Stimulated activated naive CD4-positive, alpha-beta T cell treated with Interleukin-2 at 50 U/mL for 16 hours (primary cell): ENCODE results near the gene DYNC1H1.
A peak's percentile ranks its signal among the peaks of the same experiment; 100 is the strongest.
"Not testable (repeated sequence)": the region's sequence is repeated elsewhere in the genome, so short reads cannot be mapped to it uniquely, and the experiment has no call there.

Experiments
- DNase-seq: peaks from one replicate; lab custom pipeline; 2025; lab: John Stamatoyannopoulos, UW

Gene DYNC1H1

GRCh38 chr14:102064590-102064989 is 100.2 kb downstream of the DYNC1H1 start:
- not testable (repeated sequence) for DNase-seq

DNA sequence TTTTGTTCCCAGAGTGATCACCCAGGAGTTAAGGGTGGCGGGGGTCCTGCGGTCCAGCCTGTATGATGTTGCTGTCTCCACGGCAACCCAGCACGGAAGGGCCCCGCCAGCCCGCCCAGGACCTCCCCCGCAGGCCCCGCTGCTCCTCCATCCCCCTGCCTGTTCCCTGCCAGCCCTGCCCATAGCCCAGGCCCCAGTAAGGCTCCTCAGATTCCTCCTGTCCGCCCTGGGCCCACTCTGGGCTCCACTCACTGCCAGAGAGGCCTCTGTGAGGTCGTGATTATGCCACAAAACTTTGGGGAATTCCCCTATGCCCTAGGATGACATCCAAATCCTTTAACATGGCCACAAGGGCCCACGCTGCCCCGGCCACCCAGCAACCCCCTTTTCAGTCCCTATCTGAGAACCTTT is 101.7 kb downstream of the DYNC1H1 start:
- no peak for DNase-seq

- DNase-seq, result no peak
These were observed 107.1 kb downstream of the DYNC1H1 start for GRCh38 chr14:102071283-102071998.

GRCh38 chr14:102074415-102074964 is 110.1 kb downstream of the DYNC1H1 start:
- no peak for DNase-seq

- DNase-seq, result no peak
These were observed 110.8 kb downstream of the DYNC1H1 start for GRCh38 chr14:102075155-102075554.

- no peak for DNase-seq
These were observed 113.0 kb downstream of the DYNC1H1 start for GRCh38 chr14:102077382-102077709.

GRCh38 chr14:102078361-102078791 is 114.0 kb downstream of the DYNC1H1 start:
- DNase-seq, result not testable (repeated sequence)

- DNase-seq, result no peak
These were observed 114.7 kb downstream of the DYNC1H1 start for GRCh38 chr14:102078831-102079699.

GRCh38 chr14:102079700-102079979 is 115.3 kb downstream of the DYNC1H1 start:
- no peak for DNase-seq

- no peak for DNase-seq
These were observed 116.1 kb downstream of the DYNC1H1 start for GRCh38 chr14:102080183-102081080.

- no peak for DNase-seq
These were observed 117.1 kb downstream of the DYNC1H1 start for GRCh38 chr14:102081231-102082080.

GRCh38 chr14:102084522-102084921 is 120.1 kb downstream of the DYNC1H1 start:
- not testable (repeated sequence) for DNase-seq

GRCh38 chr14:102084931-102085330 is 120.6 kb downstream of the DYNC1H1 start:
- no peak for DNase-seq

DNA sequence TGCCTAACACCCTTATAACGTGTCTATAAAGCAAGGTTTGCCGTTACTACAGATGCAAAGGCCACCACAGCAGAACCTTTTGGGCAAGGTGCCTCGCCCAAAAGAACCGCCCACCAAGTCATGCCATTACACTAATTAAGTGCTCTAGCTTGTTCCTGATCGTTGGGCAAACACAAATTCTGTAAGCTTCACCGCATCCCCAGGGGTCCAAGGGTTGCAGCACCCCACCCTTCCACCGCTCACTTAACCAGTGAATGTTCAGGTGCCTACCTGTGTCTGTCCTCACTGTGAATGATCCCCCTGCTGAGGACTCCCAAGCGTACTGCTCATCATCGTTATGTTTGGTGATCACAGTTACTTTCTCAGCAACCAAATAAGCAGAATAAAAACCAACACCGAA is 121.1 kb downstream of the DYNC1H1 start:
- DNase-seq, result no peak

DNA sequence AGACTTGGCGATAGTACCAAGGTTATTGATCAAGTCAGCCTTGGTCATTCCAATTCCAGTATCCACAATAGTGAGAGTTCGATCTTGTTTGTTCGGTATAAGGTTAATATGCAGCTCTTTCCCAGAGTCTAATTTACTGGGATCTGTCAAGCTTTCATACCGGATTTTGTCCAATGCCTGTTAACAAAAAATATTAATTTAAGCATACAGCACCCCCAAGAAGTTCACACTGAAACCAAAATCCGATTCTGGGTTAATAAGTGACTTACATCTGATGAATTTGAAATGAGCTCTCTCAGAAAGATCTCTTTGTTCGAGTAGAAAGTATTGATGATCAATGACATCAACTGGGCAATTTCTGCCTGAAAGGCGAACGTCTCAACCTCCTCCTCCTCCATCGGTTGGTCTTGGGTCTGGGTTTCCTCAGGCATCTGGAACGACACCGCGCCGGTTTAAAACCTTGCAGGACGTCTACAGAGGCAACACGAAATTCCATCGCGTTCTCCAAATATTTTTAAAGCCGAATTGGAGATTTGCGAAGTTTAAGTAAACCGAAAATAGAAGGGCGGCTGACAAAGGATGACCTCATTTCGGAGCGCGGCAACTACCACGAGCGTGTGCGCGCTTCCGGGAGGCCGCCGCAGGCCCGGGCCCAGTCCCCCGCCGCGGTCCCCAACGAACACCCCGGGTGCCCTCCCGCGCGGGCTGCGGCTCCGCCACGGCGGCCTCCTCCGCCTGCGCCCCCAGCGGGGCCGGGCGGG is 121.8 kb downstream of the DYNC1H1 start:
- peak; percentile 67 for DNase-seq

DNA sequence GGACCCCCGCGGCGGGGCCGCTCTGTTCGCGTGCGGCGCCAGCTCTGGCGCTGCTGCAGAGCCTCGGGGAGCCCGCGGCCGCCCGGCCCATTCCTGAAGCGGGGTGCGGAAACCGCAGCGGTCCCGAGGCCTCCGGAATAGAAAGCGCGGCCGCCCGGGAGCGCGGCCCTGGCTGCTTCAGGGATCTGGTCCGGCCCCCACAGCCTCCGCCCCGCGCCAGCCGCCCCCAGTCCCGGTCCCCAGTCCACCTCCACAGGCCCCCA is 122.3 kb downstream of the DYNC1H1 start:
- DNase-seq, result no peak

- peak; percentile 92 for DNase-seq
These were observed 122.8 kb downstream of the DYNC1H1 start, which contains the start of gene HSP90AA1 for GRCh38 chr14:102086972-102087761. Gene HSP90AA1 (minus strand): TSS chr14:102087044. CDS start chr14:102086378, 666 bp downstream.

DNA sequence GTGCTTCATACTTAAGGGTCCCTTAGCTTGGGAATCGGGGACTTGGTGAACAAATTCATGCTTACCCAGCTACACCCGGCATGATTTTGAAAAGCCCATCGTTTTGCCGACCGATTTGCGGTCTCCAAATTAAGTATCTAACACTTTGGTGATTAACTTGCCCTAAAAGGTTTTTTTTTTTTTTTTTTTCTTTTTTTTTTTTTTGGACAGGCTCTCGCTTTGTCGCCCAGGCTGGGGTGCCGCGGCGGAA is 123.3 kb downstream of the DYNC1H1 start:
- DNase-seq, result no peak

DNA sequence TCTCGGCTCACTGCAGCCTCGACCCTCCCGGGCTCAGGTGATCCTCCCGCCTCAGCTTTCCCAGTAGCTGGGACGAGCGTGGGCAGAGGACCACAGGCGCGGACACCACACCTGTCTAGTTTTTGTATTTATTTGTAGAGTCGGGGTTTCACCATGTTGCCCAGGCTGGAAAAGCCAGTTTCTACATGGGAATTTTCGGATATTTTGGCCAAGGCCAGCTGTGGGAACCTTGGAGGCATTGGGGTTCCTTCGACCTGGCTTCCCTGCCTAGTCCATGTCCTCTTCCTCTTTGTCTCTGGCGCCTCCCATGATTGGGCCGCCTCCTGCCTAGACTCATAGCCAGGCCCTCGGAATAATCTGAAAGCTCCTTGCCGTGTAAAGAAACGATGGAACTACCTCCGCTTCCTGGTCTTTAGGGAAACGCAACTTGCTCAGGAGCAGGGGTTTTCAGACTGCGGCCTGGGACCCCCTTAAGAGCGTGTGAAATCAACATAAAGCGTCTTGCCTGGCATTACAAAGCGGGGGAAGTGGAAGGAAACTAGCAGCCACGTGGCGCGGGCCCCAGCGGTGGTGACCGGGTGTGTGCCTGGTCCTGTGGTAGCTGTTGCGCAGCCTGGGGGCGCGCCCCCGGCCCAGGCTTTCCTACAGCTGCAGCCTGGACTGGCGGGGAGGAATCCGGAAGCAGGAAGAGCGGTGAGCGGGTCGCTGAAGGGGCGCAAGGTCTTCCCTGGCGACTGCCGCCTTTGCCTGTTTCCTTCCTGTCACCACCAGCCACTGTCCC is 123.8 kb downstream of the DYNC1H1 start:
- DNase-seq, result peak; percentile 54
